Esophagus (tissue), 2 donors: Measurements from ENCODE around the gene ABCC1. TPM values are rescaled to one million over a fixed set of nuclear protein-coding genes. Genes with fewer than 3 reads are reported as not detected.

Experiments used
- H3K27ac ChIP-seq, 2 donors: one replicate each; pipeline ENCODE4 v1.5.1; 2013; ENCODE audit warnings: low read depth in 2 of 2, mild to moderate bottlenecking in 2 of 2, inconsistent platforms in 1 of 2, low read length in 1 of 2, moderate library complexity in 1 of 2
- H3K27me3 ChIP-seq, 2 donors: one replicate each; pipeline ENCODE4 v1.6.1; 2013; ENCODE audit warnings: low read length in 2 of 2, control low read depth in 1 of 2, mild to moderate bottlenecking in 1 of 2; ENCODE audit not compliant: insufficient read depth in 2 of 2, control insufficient read depth in 1 of 2
- H3K36me3 ChIP-seq, 2 donors: one replicate each; pipeline ENCODE4 v1.6.1; 2013; ENCODE audit warnings: low read length in 1 of 2; ENCODE audit not compliant: control insufficient read depth in 2 of 2, insufficient read depth in 2 of 2
- H3K4me1 ChIP-seq, 2 donors: one replicate each; pipeline ENCODE4 v1.6.1; 2013; ENCODE audit warnings: low read length in 1 of 2; ENCODE audit not compliant: control insufficient read depth in 2 of 2, insufficient read depth in 2 of 2
- H3K4me3 ChIP-seq, 2 donors: one replicate each; pipeline ENCODE4 v1.5.1; 2013; ENCODE audit warnings: low read length in 2 of 2, mild to moderate bottlenecking in 2 of 2, low read depth in 1 of 2, moderate library complexity in 1 of 2
- H3K9me3 ChIP-seq, 2 donors: one replicate each; pipeline ENCODE4 v1.6.1; 2013; ENCODE audit warnings: mild to moderate bottlenecking in 2 of 2, low read depth in 1 of 2, low read length in 1 of 2, moderate library complexity in 1 of 2; ENCODE audit not compliant: control insufficient read depth in 2 of 2, insufficient read depth in 1 of 2
- WGBS, 2 donors: extraction: QIAGEN DNeasy Blood & Tissue Kit; methylation state at CpG; one replicate each; pipeline ENCODE4 v1.1.7; 2013; 5-methylcytosine and 5-hydroxymethylcytosine counted together
- polyA plus RNA-seq, 2 donors: library from polyadenylated mRNA; stranded (reverse); fragments of 200-250 nt; gene quantifications; one replicate each; pipeline ENCODE4 v1.2.3, GENCODE V29; 2013
- donor health status: healthy with polysubstance abuse.
- donor health status: Bipolar disorder and iron deficiency.

Gene ABCC1
- polyA plus RNA-seq, 2 donors = 14.8 to 21.8 TPM

- no peaks in the 10 kb centered on the region for H3K9me3 ChIP-seq
- no peaks in the 10 kb centered on the region for H3K36me3 ChIP-seq
- 81 to 86% methylated on average over 7 of the region's 7 CpGs for WGBS, 2 donors
- H3K27ac ChIP-seq = no peak overlapping the region
- no peaks in the 10 kb centered on the region for H3K27me3 ChIP-seq
- H3K4me3 ChIP-seq = no peak overlapping the region
- H3K4me1 ChIP-seq = no peaks in the 10 kb centered on the region
Observed at GRCh38 chr16:16166085-16166484, 216.7 kb downstream of the ABCC1 start.

GRCh38 chr16:16166949-16167348 lies 217.5 kb downstream of the ABCC1 start:
- no peak overlapping the region for H3K27ac ChIP-seq
- no peaks in the 10 kb centered on the region for H3K27me3 ChIP-seq
- no peaks in the 10 kb centered on the region for H3K36me3 ChIP-seq
- 34 to 41% methylated on average over 2 of the region's 2 CpGs for WGBS, 2 donors
- H3K4me1 ChIP-seq = no peaks in the 10 kb centered on the region
- H3K9me3 ChIP-seq = no peaks in the 10 kb centered on the region
- no peak overlapping the region for H3K4me3 ChIP-seq

GRCh38 chr16:16167927-16168326 lies 218.5 kb downstream of the ABCC1 start:
- 82 to 83% methylated on average over 11 of the region's 11 CpGs for WGBS, 2 donors
- H3K4me3 ChIP-seq = no peak overlapping the region
- H3K9me3 ChIP-seq = no peaks in the 10 kb centered on the region
- no peaks in the 10 kb centered on the region for H3K27me3 ChIP-seq
- H3K27ac ChIP-seq = no peak overlapping the region
- no peaks in the 10 kb centered on the region for H3K36me3 ChIP-seq
- H3K4me1 ChIP-seq = no peaks in the 10 kb centered on the region

GRCh38 chr16:16168431-16168830 lies 219.0 kb downstream of the ABCC1 start:
- Histone ChIP-seq H3K9me3 (no peaks in the 10 kb centered on the region), H3K4me1 (no peaks in the 10 kb centered on the region), H3K4me3 (no peak overlapping the region), H3K27ac (no peak overlapping the region), H3K27me3 (no peaks in the 10 kb centered on the region), H3K36me3 (no peaks in the 10 kb centered on the region)
- 88 to 91% methylated on average over 14 of the region's 14 CpGs for WGBS, 2 donors

GRCh38 chr16:16169615-16170014 lies 220.2 kb downstream of the ABCC1 start:
- WGBS, 2 donors = 92% methylated on average over 15 of the region's 15 CpGs
- Histone ChIP-seq H3K4me3 (no peak overlapping the region), H3K27ac (no peak overlapping the region), H3K36me3 (no peaks in the 10 kb centered on the region), H3K9me3 (no peaks in the 10 kb centered on the region), H3K27me3 (no peaks in the 10 kb centered on the region), H3K4me1 (no peaks in the 10 kb centered on the region)

- no peaks in the 10 kb centered on the region for H3K36me3 ChIP-seq
- H3K27ac ChIP-seq = no peak overlapping the region
- no peak overlapping the region for H3K4me3 ChIP-seq
- peaks cover 0 to 1% of the 10 kb centered on the region in 2 donors for H3K9me3 ChIP-seq
- H3K4me1 ChIP-seq = no peaks in the 10 kb centered on the region
- WGBS, 2 donors = 84 to 86% methylated on average over 4 of the region's 4 CpGs
- no peaks in the 10 kb centered on the region for H3K27me3 ChIP-seq
Observed at GRCh38 chr16:16171332-16171919, 222.0 kb downstream of the ABCC1 start.

GRCh38 chr16:16172991-16173390 lies 223.6 kb downstream of the ABCC1 start:
- Histone ChIP-seq H3K4me3 (no peak overlapping the region), H3K4me1 (no peaks in the 10 kb centered on the region), H3K9me3 (peaks cover 0 to 2% of the 10 kb centered on the region in 2 donors), H3K27ac (no peak overlapping the region), H3K36me3 (no peaks in the 10 kb centered on the region), H3K27me3 (no peaks in the 10 kb centered on the region)
- WGBS, 2 donors = 83 to 87% methylated on average over 4 of the region's 4 CpGs

GRCh38 chr16:16175296-16175695 lies 225.9 kb downstream of the ABCC1 start:
- Histone ChIP-seq H3K27me3 (no peaks in the 10 kb centered on the region), H3K27ac (no peak overlapping the region), H3K36me3 (no peaks in the 10 kb centered on the region), H3K9me3 (peaks cover 0 to 2% of the 10 kb centered on the region in 2 donors), H3K4me3 (no peak overlapping the region), H3K4me1 (no peaks in the 10 kb centered on the region)
- 60 to 63% methylated on average over 5 of the region's 5 CpGs for whole genome bisulfite sequencing, 2 donors

- Histone ChIP-seq H3K27ac (no peak overlapping the region), H3K4me1 (no peaks in the 10 kb centered on the region), H3K4me3 (no peak overlapping the region), H3K36me3 (no peaks in the 10 kb centered on the region), H3K27me3 (no peaks in the 10 kb centered on the region), H3K9me3 (peaks cover 0 to 2% of the 10 kb centered on the region in 2 donors)
Observed at GRCh38 chr16:16176328-16176727, 226.9 kb downstream of the ABCC1 start.

GRCh38 chr16:16178455-16179162 lies 229.2 kb downstream of the ABCC1 start:
- H3K36me3 ChIP-seq = no peaks in the 10 kb centered on the region
- no peaks in the 10 kb centered on the region for H3K27me3 ChIP-seq
- H3K4me3 ChIP-seq = no peak overlapping the region
- 89 to 92% methylated on average over 7 of the region's 7 CpGs for WGBS, 2 donors
- no peaks in the 10 kb centered on the region for H3K4me1 ChIP-seq
- H3K27ac ChIP-seq = no peak overlapping the region
- H3K9me3 ChIP-seq = peaks cover 0 to 2% of the 10 kb centered on the region in 2 donors
